ENCODE results near the gene CPT1B.
A peak's percentile ranks its signal among the peaks of the same experiment; 100 is the strongest.
"Not testable (repeated sequence)": the region's sequence is repeated elsewhere in the genome, so short reads cannot be mapped to it uniquely, and the experiment has no call there.

The CPT1B gene

DNA sequence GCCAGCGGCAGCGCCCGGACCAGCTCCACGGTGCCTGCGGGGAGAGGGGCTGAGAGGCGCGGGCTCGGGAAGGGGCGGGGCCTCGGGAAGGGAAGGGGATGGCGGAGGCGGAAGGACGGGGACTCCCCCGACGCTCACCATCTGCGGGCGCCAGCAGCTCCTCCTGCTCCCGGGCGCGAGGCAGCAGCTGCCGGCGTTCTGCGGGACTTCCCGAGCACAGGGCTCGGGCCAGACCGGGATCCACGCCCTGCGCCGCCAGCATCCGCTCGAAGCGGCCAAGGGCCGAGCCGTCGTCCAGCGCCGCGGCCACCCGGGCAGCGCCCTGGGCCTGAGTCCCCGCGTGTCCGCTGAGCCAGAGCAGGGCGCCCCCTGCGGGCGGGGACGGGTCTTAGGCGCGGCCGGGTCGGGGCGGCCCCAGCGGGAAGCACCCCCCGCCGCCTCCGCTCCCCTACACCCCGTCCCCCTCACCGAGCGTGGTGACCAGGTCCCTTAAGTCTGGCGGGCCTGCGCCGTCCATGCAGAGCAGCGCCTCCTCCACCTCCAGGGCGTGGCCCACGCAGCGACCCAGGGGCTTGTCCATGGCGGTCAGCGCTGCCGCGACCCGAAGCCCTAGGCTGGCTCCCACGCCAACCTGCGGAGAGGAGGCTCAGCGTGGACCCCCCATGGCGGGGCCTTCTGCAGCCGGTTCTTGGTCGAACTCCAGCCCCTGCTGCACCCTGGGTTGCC is 52.0 kb downstream of the CPT1B start:
- DNase-seq, result peak; percentile 85

DNA sequence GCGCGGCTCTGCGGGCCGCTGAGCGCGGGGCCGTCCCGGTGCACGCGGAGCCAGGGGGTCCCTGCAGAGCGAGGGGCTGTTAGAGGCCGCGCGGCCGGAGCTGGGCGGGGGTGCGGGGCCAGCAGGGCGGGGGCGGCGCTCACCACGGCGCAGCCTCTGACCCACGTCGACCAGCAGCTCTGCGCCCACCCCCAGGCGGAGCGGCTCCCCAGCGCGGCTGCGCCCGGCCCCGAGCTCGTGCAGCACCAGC is 52.4 kb downstream of the CPT1B start:
- no peak for DNase-seq

DNA sequence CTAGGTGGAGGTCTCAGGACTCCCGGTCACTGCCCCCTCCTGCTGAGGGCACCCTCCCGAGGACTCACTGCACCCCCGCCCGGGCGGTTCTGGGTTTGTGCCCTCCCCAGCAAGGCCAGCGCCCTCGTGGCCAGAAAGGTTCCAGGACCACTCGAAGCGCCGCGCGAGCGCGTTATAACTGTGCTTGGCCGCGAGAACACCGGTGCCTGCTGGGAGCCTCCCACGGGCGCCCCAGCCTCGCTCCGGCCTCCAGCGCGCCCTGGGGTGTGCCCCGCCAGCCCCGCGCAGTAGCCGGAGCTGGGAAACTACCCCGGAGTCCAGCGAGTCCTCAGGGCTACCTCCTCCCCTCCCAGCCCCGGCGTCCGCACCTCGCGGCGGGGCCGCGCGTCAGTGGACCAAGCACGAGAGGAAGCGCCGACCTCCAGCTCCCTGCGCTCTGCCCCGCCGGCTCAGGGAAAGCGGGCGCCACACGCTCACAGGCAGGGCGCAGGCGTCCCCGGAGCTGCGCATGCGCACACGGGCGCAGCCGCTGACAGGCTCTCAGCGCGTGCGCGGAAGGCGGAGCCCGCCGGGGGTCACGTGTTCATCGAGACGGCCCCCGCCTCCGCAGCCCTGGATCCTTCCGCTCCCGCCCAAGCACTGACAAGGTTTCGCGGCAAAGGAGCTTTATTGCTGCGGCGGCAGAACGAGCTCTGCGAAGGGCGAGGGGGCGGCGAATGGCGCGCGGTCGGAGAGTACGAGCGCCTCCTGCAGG is 52.9 kb downstream of the CPT1B start, which contains the start of gene SCO2:
Gene SCO2 (minus strand): TSS at position 495 of the 754 bp plus-strand sequence. CDS start 1,187 bp downstream, outside the sequence.
- DNase-seq, result peak; percentile 99

DNA sequence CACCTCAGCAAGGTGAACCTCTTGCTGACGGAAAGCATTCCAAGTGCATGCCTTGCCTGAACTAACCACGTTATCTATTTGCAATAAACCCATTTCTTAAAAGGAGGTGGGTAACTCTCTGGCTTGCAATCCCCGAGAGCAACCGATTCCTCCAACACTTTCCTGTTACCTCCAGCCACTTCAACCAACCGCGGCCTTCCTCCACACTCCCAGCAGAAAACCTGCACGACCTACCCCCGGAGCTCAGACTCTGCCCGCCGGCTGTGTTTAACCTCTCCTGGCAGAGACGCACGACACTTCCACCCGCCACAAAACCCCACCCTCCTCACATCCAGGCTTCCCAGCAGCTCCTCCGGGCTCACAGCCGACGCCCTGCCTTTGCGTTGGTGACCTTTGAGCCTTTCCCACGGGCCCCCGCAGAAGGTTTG is 53.5 kb downstream of the CPT1B start:
- DNase-seq, result no peak

DNA sequence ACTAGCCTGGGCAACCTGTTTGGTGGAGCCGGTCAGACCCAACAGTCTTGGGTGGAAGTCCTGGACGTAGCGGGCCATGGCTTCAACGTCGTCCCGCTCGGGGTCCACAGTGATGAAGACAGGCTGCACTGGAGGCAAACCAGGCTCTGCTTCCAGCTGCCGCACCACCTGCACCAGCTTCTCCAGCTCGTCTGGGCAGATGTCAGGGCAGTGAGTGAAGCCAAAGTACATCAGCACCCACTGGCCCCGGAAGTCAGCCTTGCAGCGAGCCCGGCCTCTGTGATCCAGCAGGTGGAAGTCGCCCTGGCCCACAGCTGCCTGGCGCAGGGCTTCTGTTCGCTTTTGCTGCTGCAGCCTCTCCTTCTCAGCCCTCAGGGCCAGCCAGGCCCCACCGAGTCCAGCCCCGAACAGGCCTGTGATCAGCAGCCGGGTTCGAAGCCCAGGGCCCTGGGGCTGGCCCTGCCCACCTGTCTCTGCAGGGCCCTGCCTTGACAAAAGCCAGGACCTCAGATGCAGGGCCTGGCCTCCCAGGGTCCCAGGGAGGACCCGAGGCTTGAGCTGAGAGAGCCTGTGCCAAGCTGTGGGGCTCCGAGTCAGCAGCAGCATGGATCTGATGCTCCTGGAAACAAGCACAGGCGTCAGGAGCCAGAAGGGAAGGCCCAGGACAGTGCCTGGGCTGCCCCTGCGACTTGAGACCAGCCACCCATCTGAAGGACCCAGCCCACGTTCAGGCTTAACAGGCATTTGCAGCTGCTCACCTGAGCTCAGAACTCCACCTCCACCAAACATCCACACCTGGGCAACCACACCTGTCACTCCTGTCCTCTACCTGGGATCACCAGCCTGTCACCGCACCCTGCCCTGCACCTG is 54.2 kb downstream of the CPT1B start:
- no peak for DNase-seq

DNA sequence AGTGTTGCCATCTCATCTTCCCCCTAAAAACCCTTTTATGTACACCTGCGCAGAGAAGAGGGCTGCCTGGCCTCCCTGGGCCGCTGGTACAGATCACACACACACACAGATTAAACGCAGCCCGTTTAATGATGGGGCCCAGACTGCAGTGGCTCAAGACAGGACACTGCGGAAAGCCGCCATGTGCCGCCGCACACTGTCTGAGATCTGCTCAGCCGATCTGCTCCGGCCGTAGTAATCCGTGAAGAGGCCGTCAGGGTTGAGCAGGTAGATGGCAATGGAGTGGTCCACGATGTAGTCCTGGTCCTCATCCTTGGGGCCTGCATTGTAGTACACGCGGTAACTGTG is 54.8 kb downstream of the CPT1B start:
- DNase-seq, result no peak

DNA sequence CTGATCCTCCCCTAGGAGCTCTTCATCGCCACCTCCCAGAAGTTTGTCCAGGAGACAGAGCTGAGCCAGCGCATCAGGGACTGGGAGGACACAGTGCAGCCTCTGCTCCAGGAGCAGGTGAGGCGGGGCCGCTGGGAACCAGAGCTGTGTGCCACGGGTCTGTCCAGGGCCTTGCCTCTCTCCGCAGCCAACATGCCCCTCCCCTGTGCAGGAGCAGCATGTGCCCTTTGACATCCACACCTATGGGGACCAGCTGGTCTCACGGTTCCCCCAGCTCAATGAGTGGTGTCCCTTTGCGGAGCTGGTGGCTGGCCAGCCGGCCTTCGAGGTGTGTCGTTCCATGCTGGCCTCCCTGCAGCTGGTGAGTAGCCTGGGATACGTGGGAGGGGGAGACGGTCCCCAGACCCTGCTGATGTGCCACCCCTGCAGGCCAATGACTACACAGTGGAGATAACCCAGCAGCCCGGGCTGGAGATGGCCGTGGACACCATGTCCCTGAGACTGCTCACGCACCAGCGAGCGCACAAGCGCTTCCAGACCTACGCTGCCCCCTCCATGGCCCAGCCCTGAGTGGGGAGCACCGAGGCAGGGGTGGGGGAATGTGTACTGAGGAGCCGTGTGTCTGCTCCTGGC is 55.3 kb downstream of the CPT1B start:
- no peak for DNase-seq

DNA sequence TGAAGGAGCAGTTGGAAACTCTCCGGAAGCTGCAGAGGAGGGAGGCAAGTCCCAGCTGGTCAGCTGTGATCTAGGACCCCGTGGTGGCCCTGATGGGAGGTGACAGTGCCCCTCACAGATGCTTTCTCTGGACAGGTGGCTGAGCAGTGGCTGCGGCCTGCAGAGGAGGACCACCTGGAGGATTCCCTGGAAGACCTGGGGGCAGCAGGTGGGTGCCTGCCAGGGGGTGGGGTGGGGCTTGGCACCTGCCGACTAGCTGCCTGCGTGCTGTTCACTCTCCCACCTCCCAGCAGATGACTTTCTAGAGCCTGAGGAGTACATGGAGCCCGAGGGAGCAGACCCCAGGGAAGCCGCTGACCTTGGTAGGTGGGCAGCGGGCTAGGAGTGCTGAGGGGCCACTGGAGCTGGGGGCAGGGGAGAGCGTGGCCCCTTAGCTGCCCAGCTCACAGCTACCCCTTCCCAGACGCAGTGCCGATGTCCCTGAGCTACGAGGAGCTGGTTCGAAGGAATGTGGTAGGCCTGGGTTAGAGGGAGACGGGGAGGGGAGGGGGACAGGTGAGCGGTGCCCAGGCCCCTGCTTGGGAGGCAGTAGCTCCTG is 55.9 kb downstream of the CPT1B start:
- no peak for DNase-seq

DNA sequence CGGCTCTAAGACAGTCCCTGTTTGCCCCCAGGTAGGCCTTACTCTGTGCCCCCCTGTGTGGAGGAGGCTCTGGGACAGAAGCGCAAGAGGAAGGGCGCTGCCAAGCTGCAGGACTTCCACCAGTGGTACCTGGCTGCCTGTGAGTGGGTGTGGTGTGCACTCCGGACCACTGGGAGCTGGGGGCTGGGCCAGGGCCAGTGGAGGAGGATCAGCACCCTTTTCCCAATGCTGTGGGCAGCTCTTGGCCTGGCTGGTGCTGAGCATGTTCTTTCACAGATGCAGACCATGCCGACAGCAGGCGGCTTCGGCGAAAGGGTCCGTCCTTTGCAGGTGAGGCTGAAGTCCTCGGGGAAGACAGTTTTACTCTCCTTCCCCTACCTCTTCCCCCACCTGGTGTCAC is 56.5 kb downstream of the CPT1B start:
- no peak for DNase-seq

DNA sequence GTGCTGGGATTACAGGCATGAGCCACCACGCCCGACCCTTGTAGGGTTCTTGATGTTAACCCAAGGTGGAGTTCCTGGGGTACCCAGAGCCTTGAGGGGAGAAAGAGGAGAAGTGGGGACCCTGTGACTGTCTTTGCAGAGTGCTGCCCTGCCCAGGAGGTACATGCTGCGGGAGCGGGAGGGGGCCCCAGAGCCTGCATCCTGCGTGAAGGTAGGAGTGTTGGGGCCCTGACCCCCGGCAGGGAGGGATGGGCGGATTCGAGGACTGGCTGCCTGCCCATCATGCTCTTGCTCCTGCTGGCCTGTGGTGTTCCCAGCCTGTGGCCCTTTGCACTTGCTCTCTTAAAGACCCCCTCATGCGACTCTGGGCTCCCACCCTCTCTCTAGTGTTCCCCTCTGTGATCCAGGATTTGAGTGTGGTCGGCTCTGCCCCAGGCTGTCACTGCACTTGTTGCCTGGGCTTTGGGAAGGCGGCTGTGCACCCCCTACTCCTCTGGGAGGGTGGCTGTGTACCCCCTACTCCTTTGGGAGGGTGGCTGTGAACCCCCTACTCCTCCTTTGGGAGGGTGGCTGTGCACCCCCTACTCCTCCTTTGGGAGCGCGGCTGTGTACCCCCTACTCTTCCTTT is 57.3 kb downstream of the CPT1B start:
- DNase-seq, result no peak

DNA sequence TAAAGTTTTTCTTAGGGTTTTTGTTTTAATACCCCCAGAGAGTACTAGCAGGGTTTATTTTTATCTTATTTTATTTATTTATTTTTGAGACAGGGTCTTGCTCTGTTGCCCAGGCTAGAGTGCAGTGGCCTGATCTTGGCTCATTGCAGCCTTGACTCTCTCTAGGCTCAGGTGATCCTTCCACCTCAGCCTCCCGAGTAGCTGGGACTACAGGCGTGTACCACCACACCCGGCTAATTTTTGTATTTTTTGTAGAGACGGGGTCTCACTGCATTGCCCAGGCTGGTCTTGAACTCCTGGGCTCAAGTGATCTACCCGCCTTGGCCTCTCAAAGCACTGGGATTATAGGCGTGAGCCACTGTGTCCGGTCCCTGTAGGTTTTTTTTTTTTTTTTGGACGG is 58.0 kb downstream of the CPT1B start:
- DNase-seq, result not testable (repeated sequence)

DNA sequence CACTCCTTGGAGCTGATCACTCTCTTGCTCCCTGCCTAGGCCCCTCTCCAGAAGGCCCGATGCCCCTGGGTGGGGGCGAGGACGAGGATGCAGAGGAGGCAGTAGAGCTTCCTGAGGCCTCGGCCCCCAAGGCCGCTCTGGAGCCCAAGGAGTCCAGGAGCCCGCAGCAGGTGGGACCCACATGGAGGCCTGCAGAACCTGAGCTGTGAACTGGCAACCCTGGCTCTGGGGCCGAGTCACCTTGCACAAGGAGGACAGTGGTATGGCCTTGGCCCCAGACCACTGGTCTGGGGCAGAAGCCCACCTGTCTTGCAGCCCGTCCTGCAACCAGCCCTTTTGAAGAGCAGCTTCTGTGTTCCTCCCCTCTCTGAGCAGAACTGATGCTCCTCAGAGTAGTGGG is 59.1 kb downstream of the CPT1B start:
- no peak for DNase-seq

Data from activated naive CD4-positive, alpha-beta T cell treated with anti-CD3 and anti-CD28 coated beads, Interleukin-2, amount 50 U/mL, for 16 hours (primary cell).